ELR (cell line): ENCODE data around the gene CBLC.

Experiments
- DNase-seq: peaks from one replicate; pipeline ENCODE4 v3.0.0-alpha.2; 2015; ENCODE audit warnings: low read depth

Gene CBLC, protein sequence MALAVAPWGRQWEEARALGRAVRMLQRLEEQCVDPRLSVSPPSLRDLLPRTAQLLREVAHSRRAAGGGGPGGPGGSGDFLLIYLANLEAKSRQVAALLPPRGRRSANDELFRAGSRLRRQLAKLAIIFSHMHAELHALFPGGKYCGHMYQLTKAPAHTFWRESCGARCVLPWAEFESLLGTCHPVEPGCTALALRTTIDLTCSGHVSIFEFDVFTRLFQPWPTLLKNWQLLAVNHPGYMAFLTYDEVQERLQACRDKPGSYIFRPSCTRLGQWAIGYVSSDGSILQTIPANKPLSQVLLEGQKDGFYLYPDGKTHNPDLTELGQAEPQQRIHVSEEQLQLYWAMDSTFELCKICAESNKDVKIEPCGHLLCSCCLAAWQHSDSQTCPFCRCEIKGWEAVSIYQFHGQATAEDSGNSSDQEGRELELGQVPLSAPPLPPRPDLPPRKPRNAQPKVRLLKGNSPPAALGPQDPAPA

DNA sequence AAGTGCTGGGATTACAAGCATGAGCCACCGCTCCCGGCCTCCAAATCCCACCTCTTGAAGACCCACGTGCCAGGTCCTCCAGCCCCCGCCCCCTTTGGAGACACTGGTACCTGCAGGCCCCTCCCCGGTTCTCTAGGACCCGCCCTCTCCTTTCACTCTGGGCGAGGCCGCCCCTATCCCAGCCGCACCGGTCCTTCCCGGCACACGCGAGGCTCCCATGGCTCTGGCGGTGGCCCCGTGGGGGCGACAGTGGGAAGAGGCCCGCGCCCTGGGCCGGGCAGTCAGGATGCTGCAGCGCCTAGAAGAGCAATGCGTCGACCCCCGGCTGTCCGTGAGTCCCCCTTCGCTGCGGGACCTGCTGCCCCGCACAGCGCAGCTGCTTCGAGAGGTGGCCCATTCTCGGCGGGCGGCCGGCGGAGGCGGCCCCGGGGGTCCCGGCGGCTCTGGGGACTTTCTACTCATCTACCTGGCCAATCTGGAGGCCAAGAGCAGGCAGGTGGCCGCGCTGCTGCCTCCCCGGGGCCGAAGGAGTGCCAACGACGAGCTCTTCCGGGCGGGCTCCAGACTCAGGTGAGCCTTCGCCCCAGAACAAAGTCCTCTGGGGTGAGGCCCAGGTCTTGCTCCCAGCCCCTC is at the start of gene CBLC:
CBLC (plus strand) TSS at position 176 of the 633 bp plus-strand sequence; CDS start at position 218, 42 bp downstream.
- no peak for DNase-seq

DNA sequence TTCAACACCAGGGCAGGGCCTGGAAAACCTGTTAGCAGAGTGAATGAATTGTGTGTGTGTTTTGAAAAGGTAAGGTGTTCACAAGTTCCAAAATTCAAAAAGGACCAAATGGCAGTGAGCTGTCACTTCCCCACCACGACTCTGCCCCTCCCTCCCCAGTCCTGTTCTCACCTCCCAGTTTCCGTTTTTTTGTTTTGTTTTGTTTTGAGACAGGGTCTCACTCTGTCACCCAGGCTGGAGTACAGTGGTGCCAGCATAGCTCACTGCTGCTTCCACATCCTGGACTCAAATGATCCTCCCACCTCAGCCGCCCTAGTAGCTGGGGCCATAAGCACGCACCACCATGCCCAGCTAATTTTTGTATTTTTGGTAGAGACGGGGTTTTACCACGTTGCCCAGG is 49.5 kb upstream of the CBLC start:
- no peak for DNase-seq

DNA sequence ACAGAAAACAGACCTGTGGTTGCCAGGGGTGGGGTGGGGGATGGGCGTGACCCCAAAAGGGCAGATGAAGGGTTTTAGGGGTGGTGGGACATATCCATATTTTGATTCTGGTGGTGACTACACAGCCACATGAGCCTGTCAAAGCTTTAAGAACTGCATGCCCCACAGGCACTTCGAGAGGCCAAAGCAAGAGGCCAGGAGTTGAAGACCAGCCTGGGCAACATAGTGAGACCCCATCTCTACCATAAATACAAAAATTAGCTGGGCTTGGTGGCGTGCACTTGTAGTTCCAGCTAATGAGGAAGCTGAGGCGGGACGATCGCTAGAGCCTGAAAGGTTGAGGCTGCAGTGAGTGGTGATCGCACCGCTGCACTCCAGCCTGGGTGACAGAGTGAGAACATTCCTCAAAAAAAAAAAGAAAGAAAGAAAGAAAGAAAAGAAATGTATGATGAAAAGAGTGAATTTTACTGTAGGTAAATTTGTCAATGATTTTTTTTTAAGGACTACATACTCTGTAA is 48.1 kb upstream of the CBLC start:
- no peak for DNase-seq

DNA sequence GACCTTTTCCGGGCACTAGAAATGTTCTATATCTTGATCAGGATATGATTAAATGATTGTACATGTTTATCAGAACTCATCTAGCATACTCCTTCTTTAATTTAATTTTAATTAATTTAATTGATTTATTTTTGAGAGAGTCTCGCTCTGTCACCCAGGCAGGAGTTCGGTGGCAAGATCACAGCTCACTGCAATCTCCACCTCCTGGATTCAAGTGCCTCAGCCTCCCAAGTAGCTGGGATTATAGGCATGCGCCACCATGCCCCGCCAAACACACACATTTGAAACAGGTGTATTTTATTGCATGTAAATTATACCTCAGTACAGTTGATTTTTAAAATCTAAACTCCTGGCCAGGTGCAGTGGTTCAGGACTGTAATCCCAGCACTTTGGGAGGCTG is 46.6 kb upstream of the CBLC start:
- DNase-seq, result no peak

DNA sequence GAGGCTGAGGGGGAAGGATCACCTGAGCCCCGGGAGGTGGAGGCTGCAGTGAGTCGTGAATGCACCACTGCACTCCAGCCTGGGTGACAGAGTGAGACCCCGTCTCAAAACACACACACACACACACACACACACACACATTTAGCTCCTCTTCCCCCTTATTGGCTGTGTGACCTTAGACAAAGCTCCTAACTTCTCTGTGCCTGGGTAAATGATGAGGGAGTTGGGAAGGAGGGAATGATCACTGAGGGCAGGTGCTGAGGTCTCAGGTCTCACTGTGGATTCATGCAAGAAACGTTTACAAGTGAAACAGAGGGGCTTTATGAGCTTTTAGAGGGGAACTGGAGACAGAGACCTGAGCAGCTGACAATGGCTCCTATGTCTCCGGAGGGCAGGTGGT is 46.1 kb upstream of the CBLC start:
- DNase-seq, result no peak

DNA sequence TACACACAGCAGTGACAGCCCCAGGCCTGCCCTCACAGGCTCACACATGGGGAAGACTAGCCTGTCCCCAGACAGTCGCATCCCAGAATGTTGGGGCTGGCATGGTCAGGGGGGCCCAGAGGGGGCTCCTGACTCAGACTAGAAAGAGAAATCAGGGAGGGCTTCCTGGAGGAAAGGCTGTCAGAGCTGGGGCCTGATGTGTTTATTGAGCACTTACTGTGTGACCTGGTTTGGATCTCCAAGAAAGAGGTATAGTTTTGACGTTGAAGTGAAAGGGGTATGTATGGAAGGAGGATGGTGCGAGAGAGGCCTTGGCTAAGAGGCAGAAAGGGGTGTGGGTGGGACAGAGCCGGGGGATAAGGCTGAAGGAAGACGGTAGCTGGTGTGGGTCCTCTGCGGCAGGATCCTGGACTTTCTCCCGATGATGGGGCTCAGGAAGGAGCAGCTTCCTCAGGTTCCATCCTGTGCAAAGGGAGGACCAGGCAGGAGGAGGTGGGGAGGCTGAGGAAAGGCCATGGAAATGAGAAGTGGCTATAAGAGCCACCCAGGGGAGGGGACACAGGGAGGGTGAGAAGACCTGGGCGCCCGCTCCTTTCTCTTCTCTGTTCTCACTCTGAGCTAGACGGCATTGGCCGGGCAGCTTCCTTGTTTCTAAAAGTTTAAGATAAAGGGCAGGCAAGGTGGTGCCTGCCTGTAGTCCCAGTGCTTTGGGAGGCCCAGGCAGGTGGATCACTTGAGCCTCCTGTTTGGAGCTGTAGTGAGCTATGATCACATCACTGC is 45.3 kb upstream of the CBLC start:
- DNase-seq, result no peak

DNA sequence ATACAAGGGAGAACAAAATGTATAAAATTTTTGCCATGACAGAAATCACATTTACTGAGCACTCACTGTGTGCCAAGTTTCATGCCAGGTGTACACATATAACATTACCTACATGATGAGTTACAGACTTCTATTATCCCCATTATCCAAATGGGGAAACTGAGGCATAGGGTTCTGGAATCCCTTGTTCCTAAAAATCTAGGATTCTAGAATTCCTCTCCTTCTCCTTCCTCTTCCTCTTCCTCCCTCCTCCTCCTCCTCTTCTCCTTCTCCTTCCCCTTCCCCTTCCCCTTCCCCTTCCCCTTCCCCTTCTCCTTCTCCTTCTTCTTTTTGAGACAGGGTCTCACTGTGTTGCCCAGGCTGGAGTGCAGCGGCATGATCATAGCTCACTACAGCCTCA is 43.3 kb upstream of the CBLC start:
- DNase-seq, result no peak

DNA sequence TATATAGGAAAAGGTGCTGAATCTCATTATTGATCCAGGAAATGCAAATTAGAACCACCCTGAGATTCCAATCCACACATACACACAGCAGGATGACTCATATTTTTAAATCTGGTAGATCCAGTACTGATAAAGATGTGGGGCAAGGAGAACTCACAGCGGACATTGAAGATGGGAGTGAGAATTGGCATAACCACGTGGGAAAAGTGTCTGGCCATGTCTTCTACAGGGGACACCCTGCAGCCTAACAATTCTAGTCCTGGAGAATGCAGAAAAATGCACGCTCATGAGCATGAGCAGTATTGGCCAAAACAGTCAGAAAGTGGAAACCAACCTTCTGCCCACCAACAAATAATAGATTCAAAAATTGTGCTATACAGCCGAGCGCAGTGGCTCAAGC is 42.7 kb upstream of the CBLC start:
- DNase-seq, result peak; percentile 70

DNA sequence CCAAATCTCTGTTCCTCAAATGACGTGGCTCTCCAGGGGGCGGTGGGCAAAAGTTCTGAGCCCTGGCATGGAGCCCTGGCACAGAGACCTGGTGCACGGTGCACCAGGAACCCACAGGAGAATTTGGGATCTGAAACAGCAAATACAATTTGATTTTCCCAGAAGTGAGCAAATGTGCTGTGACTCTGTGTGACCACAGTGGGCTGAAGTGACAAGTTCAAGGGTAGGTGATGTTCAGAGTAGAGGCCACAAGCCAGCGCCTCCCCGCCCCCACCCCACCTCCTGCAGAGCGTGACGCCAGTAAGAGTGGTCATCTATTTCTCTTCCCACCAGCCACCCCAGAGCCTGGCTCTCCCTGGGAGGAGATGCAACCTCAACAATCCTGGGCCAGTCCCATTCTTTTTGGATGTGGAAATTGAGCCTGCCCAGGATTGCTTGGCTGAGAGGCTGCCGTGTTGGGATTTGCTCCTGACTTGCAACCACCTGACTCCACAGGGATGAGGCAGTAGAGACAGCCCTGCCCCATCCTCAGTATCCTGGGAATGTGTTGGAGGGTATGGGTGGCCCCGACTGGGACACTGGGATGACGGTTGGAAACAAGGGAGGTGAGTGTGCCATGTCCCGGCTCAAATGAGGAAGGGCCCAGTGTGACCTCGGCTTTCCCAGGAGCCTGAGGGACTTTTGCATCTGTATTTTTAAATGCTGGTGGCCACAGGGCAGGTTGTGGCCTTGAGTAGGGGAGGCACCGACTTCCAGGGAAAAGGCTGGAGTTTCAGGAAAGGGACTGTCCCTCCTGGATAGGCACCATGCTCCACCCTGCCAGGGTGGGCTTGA is 40.2 kb upstream of the CBLC start:
- no peak for DNase-seq

DNA sequence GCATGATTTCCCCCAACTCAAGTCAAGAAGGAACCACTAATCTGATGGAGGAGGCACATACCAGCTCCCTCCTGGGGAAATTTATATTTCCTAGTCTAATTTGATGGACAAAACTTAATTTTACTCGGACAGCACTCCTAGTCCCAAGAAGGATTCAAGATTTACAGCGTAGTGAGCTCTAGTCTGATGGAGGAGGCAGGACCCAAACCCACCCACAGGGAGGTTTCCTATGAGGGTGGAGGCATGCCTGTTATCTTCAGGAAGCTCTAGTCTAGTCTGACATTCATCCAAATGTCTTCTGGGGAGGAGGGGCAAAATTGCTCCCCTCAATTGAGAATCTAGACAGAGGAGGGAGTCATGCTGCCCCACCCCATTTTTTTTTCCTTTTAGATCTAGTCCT is 39.6 kb upstream of the CBLC start:
- no peak for DNase-seq

DNA sequence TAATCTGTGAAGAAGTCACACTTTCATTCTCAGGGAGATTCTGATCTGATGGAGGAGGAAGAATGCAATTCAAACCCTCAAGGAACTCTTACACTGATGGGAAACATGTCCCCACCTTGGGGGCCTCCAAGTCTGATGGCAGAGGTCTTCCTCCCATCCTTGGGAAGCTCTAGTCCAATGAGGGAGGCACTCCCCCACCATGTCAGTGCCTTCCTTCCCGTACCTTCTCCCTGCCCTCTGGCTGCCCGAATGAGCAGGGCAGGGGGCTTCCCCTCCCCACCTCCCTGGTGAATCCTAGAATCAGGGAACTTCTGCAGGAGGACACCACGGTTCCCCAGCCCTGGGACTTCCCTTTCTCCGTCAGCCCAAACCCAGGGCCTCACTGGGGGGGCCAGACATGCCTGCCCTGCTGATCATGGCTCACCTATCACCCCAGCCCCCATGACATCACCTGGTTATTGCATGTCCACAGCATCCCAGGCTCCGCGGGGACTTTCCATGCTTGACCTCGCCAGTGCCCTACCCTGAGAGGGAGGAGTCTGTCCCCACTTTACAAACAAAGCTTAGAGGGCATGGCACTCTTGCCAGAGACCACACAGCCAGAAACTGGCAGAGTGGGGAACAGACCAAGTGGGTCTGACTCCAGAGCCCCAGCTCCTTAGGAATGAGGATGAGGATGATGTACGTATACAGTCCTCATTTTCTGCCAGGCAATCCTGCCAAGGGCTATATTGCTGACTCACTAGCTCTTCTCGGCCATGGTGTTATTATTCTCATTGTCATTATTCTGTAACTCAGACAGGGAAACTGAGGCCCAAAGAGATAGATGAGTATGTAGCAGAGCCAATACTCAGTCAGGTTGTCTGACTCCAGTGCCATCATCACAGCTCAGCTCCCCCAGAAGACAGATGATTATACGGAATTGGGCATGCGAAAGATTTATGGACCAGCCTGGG is 38.8 kb upstream of the CBLC start:
- DNase-seq, result no peak

DNA sequence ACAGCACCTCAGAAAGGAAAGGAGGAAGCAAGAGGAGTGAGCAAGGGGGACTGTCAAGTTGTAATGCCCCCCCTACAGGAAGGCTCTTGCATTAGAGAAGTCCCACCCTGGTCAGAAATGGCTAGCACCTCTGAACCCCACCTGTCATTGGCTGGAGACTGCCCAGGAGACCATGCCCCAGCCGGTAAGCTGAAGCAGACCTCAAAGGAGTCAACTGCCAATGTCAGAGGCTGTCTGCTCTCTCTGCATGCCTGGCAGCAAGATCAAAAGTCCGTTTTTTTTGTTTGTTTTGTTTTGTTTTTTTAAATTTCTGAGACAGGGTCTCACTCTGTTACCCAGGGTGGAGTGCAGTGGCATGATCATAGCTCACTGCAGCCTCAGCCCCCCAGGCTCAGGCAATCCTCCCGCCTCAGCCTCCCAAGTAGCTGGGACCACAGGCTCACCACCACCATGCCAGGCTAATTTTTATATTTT is 37.3 kb upstream of the CBLC start:
- DNase-seq, result peak; percentile 42

DNA sequence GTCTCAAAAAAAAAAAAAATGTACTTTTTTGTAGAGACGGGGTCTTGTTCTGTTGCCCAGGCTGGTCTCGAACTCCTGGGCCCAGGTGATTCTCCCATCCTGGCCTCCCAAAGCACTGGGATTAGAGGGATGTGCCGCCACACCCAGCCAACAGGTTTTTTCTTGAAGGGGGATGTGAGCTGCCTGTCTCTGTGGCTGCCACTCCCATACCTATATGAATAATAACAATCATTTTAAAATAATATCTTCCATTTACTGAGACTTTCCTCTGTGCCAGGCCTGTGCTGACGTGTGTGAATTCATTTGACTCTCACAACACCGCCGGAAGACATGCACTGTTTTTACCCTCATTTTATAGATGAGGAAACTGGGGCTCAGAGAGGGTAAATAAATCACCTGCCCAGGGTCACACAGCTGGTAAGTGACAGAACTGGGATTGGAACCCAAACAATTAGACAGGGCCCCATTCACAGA is 36.4 kb upstream of the CBLC start:
- DNase-seq, result no peak

DNA sequence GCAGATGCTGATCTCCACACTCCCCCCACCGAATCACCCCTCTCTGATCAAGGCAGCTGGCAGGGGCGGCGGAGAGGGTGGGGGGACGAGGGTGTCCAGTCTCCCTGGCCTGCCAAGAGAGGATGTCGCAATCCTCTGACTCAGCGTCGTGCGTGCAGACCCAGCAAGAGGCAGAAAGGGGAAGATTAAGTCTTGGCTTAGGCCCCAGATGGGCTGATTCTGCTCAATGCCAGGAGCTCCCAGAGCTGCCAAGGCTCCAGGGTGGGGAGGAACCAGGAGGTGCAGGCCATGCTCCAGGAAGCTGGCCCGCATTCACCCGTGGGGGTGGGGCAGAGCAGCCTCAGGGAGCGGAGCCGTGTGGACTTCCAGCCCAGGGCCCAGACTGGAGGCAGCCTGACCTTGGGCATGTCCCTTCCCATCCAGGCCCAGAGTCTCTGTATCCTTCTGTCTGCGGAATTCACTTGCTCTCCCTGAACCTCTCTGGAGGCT is 35.8 kb upstream of the CBLC start:
- peak; percentile 99 for DNase-seq

DNA sequence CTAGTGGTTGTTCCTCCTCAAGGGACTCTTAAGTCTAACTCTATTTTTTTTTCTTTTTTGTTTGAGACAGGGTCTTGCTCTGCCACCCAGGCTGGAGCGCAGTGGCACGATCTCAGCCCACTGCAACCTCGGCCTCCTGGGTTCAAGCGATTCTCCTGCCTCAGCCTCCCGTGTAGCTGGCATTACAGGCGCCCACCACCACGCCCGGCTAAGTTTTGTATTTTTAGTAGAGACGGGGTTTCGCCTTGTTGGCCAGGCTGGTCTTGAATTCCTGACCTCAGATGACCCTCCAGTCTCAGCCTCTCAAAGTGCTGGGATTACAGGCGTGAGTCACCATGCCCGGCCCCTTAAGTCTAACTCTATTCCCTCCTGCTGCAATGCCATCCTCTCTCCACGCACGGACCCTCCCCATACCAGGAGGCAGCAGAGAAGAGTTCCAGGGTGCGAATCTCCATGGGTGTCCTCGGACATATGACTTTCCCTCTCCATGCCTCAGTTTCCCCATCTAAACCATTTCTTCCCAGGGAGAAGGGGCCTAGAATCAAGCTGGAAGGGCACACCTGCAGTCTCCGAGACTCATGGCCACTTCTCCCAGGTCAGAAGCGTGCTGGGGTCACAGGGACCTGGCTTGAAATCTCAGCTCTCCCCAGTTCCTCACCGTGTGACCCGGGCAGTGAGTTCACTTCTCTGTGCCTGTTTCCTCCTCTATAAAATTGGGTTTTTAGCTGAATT is 35.2 kb upstream of the CBLC start:
- peak; percentile 79 for DNase-seq

DNA sequence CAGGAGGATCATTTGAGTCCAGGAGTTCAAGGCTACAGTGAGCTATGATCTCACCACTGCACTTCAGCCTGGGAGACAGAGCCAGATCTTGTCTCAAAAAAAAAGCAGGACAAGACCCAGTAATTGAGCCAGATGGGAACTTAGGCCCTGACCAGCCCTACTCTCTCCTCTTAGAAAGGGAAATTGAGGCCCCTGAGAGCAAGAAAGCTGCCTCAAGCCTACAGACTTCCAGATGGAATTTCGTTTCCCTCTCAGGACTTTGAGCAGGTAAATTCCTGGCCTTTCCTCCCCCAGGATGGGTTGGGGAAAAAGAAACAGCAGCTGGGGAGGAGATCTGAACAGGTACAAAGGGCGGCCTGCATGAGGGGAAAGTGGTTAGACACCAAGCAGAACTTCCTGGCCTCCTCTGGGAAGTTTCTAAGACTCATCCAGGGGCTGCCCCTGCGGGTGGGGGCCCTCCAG is 32.8 kb upstream of the CBLC start:
- no peak for DNase-seq

DNA sequence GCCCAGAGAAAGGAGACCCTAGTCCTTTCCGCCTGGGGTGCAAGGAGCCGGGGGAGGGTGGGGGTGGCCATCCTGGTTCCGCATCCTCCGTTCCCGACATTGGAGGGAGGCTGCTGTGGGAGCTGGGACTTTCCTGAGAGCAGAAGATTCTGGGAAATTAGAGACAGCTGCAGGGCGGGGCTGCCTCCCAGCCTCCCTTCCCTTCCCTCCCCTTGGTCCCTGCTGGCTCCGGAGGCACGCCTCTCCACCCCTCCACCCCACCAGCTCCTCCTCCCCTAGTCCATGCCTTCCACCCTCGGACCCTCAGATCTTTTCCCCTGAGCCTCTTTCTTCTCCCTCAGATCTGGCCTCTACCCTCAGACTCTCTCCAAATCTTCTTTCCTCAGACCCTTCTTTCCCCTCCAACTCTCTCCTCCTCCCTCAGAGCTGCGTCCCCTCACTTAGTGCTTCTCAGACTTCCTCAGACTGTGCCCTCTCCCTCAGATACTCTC is 32.3 kb upstream of the CBLC start:
- peak; percentile 61 for DNase-seq

DNA sequence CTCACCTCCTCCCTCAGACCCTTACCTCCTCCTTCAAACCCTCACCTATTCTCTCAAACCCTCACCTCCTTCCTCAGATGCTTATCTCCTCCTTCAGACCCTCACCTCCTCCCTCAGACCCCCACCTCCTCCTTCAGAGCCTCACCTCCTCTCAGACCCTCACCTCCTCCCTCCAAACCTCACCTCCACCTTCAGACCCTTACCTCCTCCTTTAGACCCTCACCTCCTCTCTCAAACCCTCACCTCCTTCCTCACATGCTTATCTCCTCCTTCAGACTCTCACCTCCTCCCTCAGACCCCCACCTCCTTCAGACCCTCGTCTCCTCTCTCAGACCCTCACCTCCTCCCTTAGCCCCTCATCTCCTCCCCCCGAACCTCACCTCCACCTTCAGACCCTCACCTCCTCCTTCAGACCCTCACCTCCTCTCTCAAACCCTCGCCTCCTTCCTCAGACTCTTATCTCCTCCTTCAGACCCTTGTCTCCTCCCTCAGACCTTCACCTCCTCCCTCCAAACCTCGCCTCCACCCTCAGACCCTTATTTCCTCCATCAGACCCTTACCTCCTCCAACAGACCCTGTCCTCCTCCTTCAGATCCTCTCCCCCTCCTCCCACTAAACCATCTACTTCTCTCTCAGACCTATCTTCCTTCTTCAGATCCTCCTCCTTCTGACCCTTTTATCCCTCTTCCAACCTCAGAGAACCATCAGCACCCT is 31.6 kb upstream of the CBLC start:
- no peak for DNase-seq

DNA sequence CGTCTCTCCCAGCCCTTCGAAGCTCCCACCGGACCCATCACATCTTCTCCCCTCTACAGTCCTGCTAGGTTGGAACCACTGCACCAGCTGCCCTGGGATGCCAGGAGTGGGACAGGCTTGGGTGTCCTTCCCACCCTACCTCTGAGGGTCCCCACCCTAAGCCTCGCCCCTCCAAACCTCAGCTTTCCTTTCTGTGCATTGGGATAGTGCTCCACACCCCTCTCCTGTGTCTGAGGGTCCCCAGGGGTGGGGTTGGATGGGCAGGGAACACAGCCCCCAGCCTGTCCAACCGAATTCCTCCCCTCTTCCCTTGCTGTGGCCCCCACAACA is 31.1 kb upstream of the CBLC start:
- no peak for DNase-seq
